HG03571 (cell line): ENCODE results near the gene FRMD4A.
"Not testable (repeated sequence)": the region's sequence is repeated elsewhere in the genome, so short reads cannot be mapped to it uniquely, and the experiment has no call there.

Source experiments
- ATAC-seq: cut with Tn5 transposase; IDR thresholded peaks from one replicate; pipeline ENCODE4 v1.9.1; 2021; ENCODE audit not compliant: unreplicated experiment

Gene FRMD4A

GRCh38 chr10:13865220-13865619 lies 465.5 kb downstream of the FRMD4A start:
- not testable (repeated sequence) for ATAC-seq

GRCh38 chr10:13862546-13863233 lies 468.0 kb downstream of the FRMD4A start:
- ATAC-seq = no peak

- ATAC-seq = no peak
Measured at GRCh38 chr10:13860886-13861285, 469.8 kb downstream of the FRMD4A start.

- ATAC-seq = no peak
Measured at GRCh38 chr10:13859979-13860654, 470.6 kb downstream of the FRMD4A start.

GRCh38 chr10:13858709-13859108 lies 472.0 kb downstream of the FRMD4A start:
- ATAC-seq = no peak

- ATAC-seq = no peak
Measured at GRCh38 chr10:13857451-13857850, 473.3 kb downstream of the FRMD4A start.

- no peak for ATAC-seq
Measured at GRCh38 chr10:13853854-13854253, 476.9 kb downstream of the FRMD4A start.

GRCh38 chr10:13852872-13853271 lies 477.9 kb downstream of the FRMD4A start:
- no peak for ATAC-seq

- ATAC-seq = no peak
Measured at GRCh38 chr10:13851906-13852305, 478.8 kb downstream of the FRMD4A start.

GRCh38 chr10:13848520-13849445 lies 481.9 kb downstream of the FRMD4A start:
- no peak for ATAC-seq

- ATAC-seq = no peak
Measured at GRCh38 chr10:13847201-13847631, 483.5 kb downstream of the FRMD4A start.

GRCh38 chr10:13845897-13846296 lies 484.8 kb downstream of the FRMD4A start:
- no peak for ATAC-seq

- no peak for ATAC-seq
Measured at GRCh38 chr10:13844651-13845050, 486.1 kb downstream of the FRMD4A start.

- no peak for ATAC-seq
Measured at GRCh38 chr10:13842117-13842516, 488.6 kb downstream of the FRMD4A start.

GRCh38 chr10:13840036-13840435 lies 490.7 kb downstream of the FRMD4A start:
- ATAC-seq = no peak

- ATAC-seq = no peak
Measured at GRCh38 chr10:13839430-13839990, 491.2 kb downstream of the FRMD4A start.

- ATAC-seq = no peak
Measured at GRCh38 chr10:13839030-13839429, 491.7 kb downstream of the FRMD4A start.

- no peak for ATAC-seq
Measured at GRCh38 chr10:13837966-13838365, 492.8 kb downstream of the FRMD4A start.

- ATAC-seq = no peak
Measured at GRCh38 chr10:13834581-13835286, 496.0 kb downstream of the FRMD4A start.

GRCh38 chr10:13831711-13832141 lies 499.0 kb downstream of the FRMD4A start:
- no peak for ATAC-seq

- ATAC-seq = no peak
Measured at GRCh38 chr10:13830385-13830784, 500.3 kb downstream of the FRMD4A start.
